SU-DHL-6 (cell line): Measurements from ENCODE around the gene PSMC5.

Source experiments
- H2AFZ ChIP-seq: fragments of 200-600 bp; sonication (generic); 2 replicates; pipeline ENCODE4 v1.6.1; 2014; ENCODE audit warnings: low read depth, mild to moderate bottlenecking, moderate library complexity, mixed read lengths, antibody characterized with exemption, low read length; ENCODE audit not compliant: severe bottlenecking
- H3F3A ChIP-seq: fragments of 200-600 bp; shearing (Covaris generic); 2 replicates; pipeline ENCODE4 v1.6.0; 2016; ENCODE audit warnings: antibody characterized with exemption, mild to moderate bottlenecking; ENCODE audit not compliant: insufficient read depth
- H3K27ac ChIP-seq: fragments of 200-600 bp; sonication (generic); 2 replicates; pipeline ENCODE4 v1.5.1; 2016; ENCODE audit warnings: low read depth, mild to moderate bottlenecking, low read length, moderate library complexity, mixed read lengths
- H3K27me3 ChIP-seq: fragments of 200-600 bp; sonication (generic), shearing (Covaris generic); 2 replicates; pipeline ENCODE4 v1.6.0; 2014; ENCODE audit warnings: mild to moderate bottlenecking, low read length
- H3K36me3 ChIP-seq: fragments of 200-600 bp; sonication (generic); 2 replicates; pipeline ENCODE4 v1.6.1; 2014; ENCODE audit warnings: mild to moderate bottlenecking, low read length, mixed read lengths
- H3K4me2 ChIP-seq: fragments of 300-600, 200-600 bp; shearing (Covaris generic), sonication (generic); 2 replicates; pipeline ENCODE4 v1.6.0; 2014; ENCODE audit warnings: low read length, low read depth, mild to moderate bottlenecking; ENCODE audit not compliant: poor library complexity, severe bottlenecking
- H3K4me3 ChIP-seq: fragments of 200-600 bp; sonication (generic); 2 replicates; pipeline ENCODE4 v1.5.1; 2014; ENCODE audit warnings: antibody characterized with exemption, low read length, mild to moderate bottlenecking, mixed read lengths; ENCODE audit not compliant: insufficient read depth, poor library complexity, severe bottlenecking
- H3K79me2 ChIP-seq: fragments of 200-600 bp; sonication (generic); 2 replicates; pipeline ENCODE4 v1.6.1; 2014; ENCODE audit warnings: mild to moderate bottlenecking, low read length, moderate library complexity; ENCODE audit not compliant: insufficient read depth
- H3K9ac ChIP-seq: fragments of 200-600 bp; sonication (generic); 2 replicates; pipeline ENCODE4 v1.7.0; 2014; ENCODE audit warnings: mild to moderate bottlenecking, low read length
- H3K9me2 ChIP-seq: fragments of 200-600 bp; sonication (generic); replicated peaks from 2 replicates; pipeline ENCODE4 v1.6.1; 2014; ENCODE audit warnings: low read length; ENCODE audit not compliant: insufficient read depth
- H3K9me3 ChIP-seq: fragments of 200-600 bp; sonication (generic); 2 replicates; pipeline ENCODE4 v1.6.1; 2014; ENCODE audit warnings: low read length, mixed read lengths; ENCODE audit not compliant: insufficient read depth
- H4K20me1 ChIP-seq: fragments of 200-600 bp; sonication (generic); 2 replicates; pipeline ENCODE4 v1.6.1; 2014; ENCODE audit warnings: low read depth, mild to moderate bottlenecking, antibody characterized with exemption, low read length, moderate library complexity, mixed read lengths
- EZH2phosphoT487 ChIP-seq: fragments of 200-600 bp; sonication (generic), shearing (Covaris generic); conservative IDR thresholded peaks from 2 replicates; pipeline ENCODE4 v1.6.1; 2018; ENCODE audit warnings: mild to moderate bottlenecking, antibody characterized with exemption, low read length, moderate library complexity, mixed read lengths
- TF ChIP-seq, protein P1 (sequence below): fragments of 200-600 bp; sonication (generic); IDR thresholded peaks from one replicate; pipeline ENCODE4 v1.5.1; 2017; ENCODE audit warnings: antibody characterized with exemption, mild to moderate bottlenecking, low read length, moderate library complexity; ENCODE audit not compliant: insufficient read depth, poor library complexity, severe bottlenecking

The PSMC5 gene

GRCh38 chr17:63836811-63837210, 9.6 kb downstream of the PSMC5 start:
- H4K20me1 ChIP-seq: no peaks in the 10 kb centered on the region; the same call in 1 of the 2 replicates
- H3K9me2 ChIP-seq: no peaks in the 10 kb centered on the region
- TF ChIP-seq, protein P1, sequence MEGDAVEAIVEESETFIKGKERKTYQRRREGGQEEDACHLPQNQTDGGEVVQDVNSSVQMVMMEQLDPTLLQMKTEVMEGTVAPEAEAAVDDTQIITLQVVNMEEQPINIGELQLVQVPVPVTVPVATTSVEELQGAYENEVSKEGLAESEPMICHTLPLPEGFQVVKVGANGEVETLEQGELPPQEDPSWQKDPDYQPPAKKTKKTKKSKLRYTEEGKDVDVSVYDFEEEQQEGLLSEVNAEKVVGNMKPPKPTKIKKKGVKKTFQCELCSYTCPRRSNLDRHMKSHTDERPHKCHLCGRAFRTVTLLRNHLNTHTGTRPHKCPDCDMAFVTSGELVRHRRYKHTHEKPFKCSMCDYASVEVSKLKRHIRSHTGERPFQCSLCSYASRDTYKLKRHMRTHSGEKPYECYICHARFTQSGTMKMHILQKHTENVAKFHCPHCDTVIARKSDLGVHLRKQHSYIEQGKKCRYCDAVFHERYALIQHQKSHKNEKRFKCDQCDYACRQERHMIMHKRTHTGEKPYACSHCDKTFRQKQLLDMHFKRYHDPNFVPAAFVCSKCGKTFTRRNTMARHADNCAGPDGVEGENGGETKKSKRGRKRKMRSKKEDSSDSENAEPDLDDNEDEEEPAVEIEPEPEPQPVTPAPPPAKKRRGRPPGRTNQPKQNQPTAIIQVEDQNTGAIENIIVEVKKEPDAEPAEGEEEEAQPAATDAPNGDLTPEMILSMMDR: no peak
- TF ChIP-seq EZH2phosphoT487: no peak
- H3K27me3 ChIP-seq: no peaks in the 10 kb centered on the region
- no peak overlapping the region for H2AFZ ChIP-seq
- H3K79me2 ChIP-seq: peaks cover 53% of the 10 kb centered on the region
- H3K4me2 ChIP-seq: no peak overlapping the region
- H3K4me3 ChIP-seq: no peak overlapping the region
- H3K9ac ChIP-seq: no peak overlapping the region
- H3K36me3 ChIP-seq: no peaks in the 10 kb centered on the region
- H3K27ac ChIP-seq: no peak overlapping the region
- no peaks in the 10 kb centered on the region for H3K9me3 ChIP-seq
- 0 out of 2 replicates have a peak, but pooled peaks cover 4% of the 10 kb centered on the region for H3F3A ChIP-seq

GRCh38 chr17:63837480-63837879, 10.2 kb downstream of the PSMC5 start:
- Histone ChIP-seq H3K79me2 (peaks cover 57% of the 10 kb centered on the region), H3K4me2 (no peak overlapping the region)

DNA sequence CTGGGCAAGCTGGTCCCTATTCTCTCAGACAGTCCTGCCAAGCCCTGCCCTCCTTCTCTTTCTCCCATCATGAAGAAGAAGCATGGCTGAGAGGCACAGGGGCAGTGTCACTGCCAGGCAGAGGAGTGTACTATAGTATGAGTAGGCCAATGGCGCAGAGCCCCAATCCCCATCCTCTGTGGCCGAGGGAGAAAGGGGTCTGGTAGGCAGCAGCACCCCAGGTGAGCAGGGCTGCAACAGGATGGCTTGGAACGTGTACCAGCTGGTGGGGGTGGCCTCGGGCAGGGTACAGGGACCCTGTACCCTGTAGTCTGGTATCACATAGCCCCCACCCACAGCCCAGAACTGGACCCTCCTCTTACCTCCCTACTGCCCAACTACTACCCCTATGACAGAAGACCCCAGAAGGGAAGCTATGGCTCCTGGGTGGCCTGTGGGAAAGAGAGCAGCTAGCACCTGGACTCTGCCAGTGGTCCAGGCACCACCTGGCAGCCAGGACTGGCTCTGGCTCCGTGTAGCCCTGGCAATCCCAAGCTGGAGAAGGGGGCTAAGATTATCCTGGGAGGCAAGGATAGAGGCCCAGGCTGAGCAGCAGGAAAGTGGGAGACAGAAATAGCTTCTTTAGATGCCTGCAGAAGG, 10.8 kb downstream of the PSMC5 start:
- no peak overlapping the region for H2AFZ ChIP-seq
- peaks cover 5% of the 10 kb centered on the region for H3F3A ChIP-seq
- H3K4me2 ChIP-seq: no peak overlapping the region
- no peaks in the 10 kb centered on the region for H3K36me3 ChIP-seq
- H3K4me3 ChIP-seq: no peak overlapping the region
- no peaks in the 10 kb centered on the region for H3K9me2 ChIP-seq
- H3K27me3 ChIP-seq: no peaks in the 10 kb centered on the region
- no peak overlapping the region for H3K9ac ChIP-seq
- peaks cover 57% of the 10 kb centered on the region for H3K79me2 ChIP-seq
- no peaks in the 10 kb centered on the region; the same call in 1 of the 2 replicates for H4K20me1 ChIP-seq
- no peak for TF ChIP-seq EZH2phosphoT487
- TF ChIP-seq, protein P1: no peak
- H3K9me3 ChIP-seq: no peaks in the 10 kb centered on the region
- no peak overlapping the region for H3K27ac ChIP-seq

More at GRCh38 chr17:63837480-63837879, 10.2 kb downstream of the PSMC5 start:
- H3K9me2 ChIP-seq: no peaks in the 10 kb centered on the region
- no peak overlapping the region for H2AFZ ChIP-seq
- 0 out of 2 replicates have a peak, but pooled peaks cover 4% of the 10 kb centered on the region for H3F3A ChIP-seq
- no peak overlapping the region for H3K27ac ChIP-seq
- no peak overlapping the region for H3K4me3 ChIP-seq
- no peaks in the 10 kb centered on the region; the same call in 1 of the 2 replicates for H4K20me1 ChIP-seq
- no peaks in the 10 kb centered on the region for H3K27me3 ChIP-seq
- H3K9me3 ChIP-seq: no peaks in the 10 kb centered on the region
- H3K9ac ChIP-seq: no peak overlapping the region
- TF ChIP-seq EZH2phosphoT487: no peak
- TF ChIP-seq, protein P1: no peak
- no peaks in the 10 kb centered on the region for H3K36me3 ChIP-seq
